Colonic mucosa (tissue), 4 donors: Measurements from ENCODE around the gene TXNDC17. TPM values are rescaled to one million over a fixed set of nuclear protein-coding genes. Genes with fewer than 3 reads are reported as not detected.

ENCODE experiments used
- DNase-seq: peaks from one replicate; pipeline ENCODE4 v3.0.0-alpha.2; 2020
- H3K27ac ChIP-seq: fragments of 200-600 bp; one replicate; pipeline ENCODE4 v1.8.0; 2021
- H3K27me3 ChIP-seq: fragments of 200-600 bp; one replicate; pipeline ENCODE4 v1.8.0; 2021
- H3K36me3 ChIP-seq: fragments of 200-600 bp; one replicate; pipeline ENCODE4 v1.8.0; 2021
- H3K4me1 ChIP-seq: fragments of 200-600 bp; one replicate; pipeline ENCODE4 v1.8.0; 2021; ENCODE audit warnings: mild to moderate bottlenecking
- H3K4me3 ChIP-seq: fragments of 200-600 bp; one replicate; pipeline ENCODE4 v1.8.0; 2021
- H3K9ac ChIP-seq, 2 donors: one replicate each; pipeline ENCODE4 v1.7.0; 2013; ENCODE audit warnings: control low read depth in 2 of 2, low read depth in 2 of 2, low read length in 2 of 2
- H3K9me3 ChIP-seq: fragments of 200-600 bp; one replicate; pipeline ENCODE4 v1.8.0; 2021
- intact Hi-C: fragments of 100-400 bp; cut with DNase I; formaldehyde crosslinking; loops from one replicate; pipeline ENCODE4 v1.14.1; 2022
- total RNA-seq, 2 donors: library from RNA; stranded (reverse); fragmentation: NEBNext Ultra II Directional in 1 of 2; extraction: Animal tissue kit (Norgen Biotek cat#: 25700) in 1 of 2; gene quantifications; one replicate each; pipeline ENCODE4 v1.2.1, GENCODE V29; 2021
- TF ChIP-seq, protein P1 (sequence below): fragments of 200-600 bp; IDR thresholded peaks from one replicate; pipeline ENCODE4 v1.8.0; 2022; ENCODE audit warnings: antibody characterized with exemption, mild to moderate bottlenecking
- donor health status: healthy.
- donor health status: DM: no; HTN: no; CAD: no.
- donor health status: DM: no; HTN: no; CAD: no.

Gene TXNDC17
- total RNA-seq, 2 donors from 2014 or later: 167 to 207 TPM

- H3K9ac ChIP-seq: no peak overlapping the region
- DNase-seq: no peak
- H3K27me3 ChIP-seq: no peaks in the 10 kb centered on the region
- no peak overlapping the region for H3K27ac ChIP-seq
- H3K9me3 ChIP-seq: no peaks in the 10 kb centered on the region
- H3K4me3 ChIP-seq: no peak overlapping the region
- no peaks in the 10 kb centered on the region for H3K4me1 ChIP-seq
- no peaks in the 10 kb centered on the region for H3K36me3 ChIP-seq
- TF ChIP-seq, protein P1, sequence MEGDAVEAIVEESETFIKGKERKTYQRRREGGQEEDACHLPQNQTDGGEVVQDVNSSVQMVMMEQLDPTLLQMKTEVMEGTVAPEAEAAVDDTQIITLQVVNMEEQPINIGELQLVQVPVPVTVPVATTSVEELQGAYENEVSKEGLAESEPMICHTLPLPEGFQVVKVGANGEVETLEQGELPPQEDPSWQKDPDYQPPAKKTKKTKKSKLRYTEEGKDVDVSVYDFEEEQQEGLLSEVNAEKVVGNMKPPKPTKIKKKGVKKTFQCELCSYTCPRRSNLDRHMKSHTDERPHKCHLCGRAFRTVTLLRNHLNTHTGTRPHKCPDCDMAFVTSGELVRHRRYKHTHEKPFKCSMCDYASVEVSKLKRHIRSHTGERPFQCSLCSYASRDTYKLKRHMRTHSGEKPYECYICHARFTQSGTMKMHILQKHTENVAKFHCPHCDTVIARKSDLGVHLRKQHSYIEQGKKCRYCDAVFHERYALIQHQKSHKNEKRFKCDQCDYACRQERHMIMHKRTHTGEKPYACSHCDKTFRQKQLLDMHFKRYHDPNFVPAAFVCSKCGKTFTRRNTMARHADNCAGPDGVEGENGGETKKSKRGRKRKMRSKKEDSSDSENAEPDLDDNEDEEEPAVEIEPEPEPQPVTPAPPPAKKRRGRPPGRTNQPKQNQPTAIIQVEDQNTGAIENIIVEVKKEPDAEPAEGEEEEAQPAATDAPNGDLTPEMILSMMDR: no peak
- intact Hi-C loops: no loop called here
Measured at GRCh38 chr17:6684460-6684783, 43.6 kb downstream of the TXNDC17 start.

GRCh38 chr17:6684881-6685767, 44.3 kb downstream of the TXNDC17 start:
- TF ChIP-seq, protein P1: no peak
- H3K27me3 ChIP-seq: no peaks in the 10 kb centered on the region
- no peaks in the 10 kb centered on the region for H3K4me1 ChIP-seq
- H3K9ac ChIP-seq: no peak overlapping the region
- H3K36me3 ChIP-seq: no peaks in the 10 kb centered on the region
- H3K4me3 ChIP-seq: no peak overlapping the region
- DNase-seq: no peak
- intact Hi-C loops: no loop called here
- H3K9me3 ChIP-seq: no peaks in the 10 kb centered on the region
- no peak overlapping the region for H3K27ac ChIP-seq

GRCh38 chr17:6686026-6686425, 45.2 kb downstream of the TXNDC17 start:
- intact Hi-C loops: no loop called here
- no peaks in the 10 kb centered on the region for H3K36me3 ChIP-seq
- no peaks in the 10 kb centered on the region for H3K4me1 ChIP-seq
- no peaks in the 10 kb centered on the region for H3K9me3 ChIP-seq
- DNase-seq: no peak
- H3K27ac ChIP-seq: no peak overlapping the region
- H3K9ac ChIP-seq: no peak overlapping the region
- no peak overlapping the region for H3K4me3 ChIP-seq
- TF ChIP-seq, protein P1: no peak
- no peaks in the 10 kb centered on the region for H3K27me3 ChIP-seq

GRCh38 chr17:6688944-6689343, 48.1 kb downstream of the TXNDC17 start:
- intact Hi-C loops: no loop called here
- H3K9ac ChIP-seq: no peak overlapping the region
- H3K9me3 ChIP-seq: no peaks in the 10 kb centered on the region
- H3K27ac ChIP-seq: no peak overlapping the region
- no peak for DNase-seq
- TF ChIP-seq, protein P1: no peak
- no peaks in the 10 kb centered on the region for H3K36me3 ChIP-seq
- H3K4me1 ChIP-seq: no peaks in the 10 kb centered on the region
- H3K4me3 ChIP-seq: no peak overlapping the region
- no peaks in the 10 kb centered on the region for H3K27me3 ChIP-seq

- Histone ChIP-seq H3K9me3 (no peaks in the 10 kb centered on the region), H3K9ac (no peak overlapping the region), H3K4me3 (no peak overlapping the region), H3K27me3 (no peaks in the 10 kb centered on the region), H3K4me1 (no peaks in the 10 kb centered on the region), H3K36me3 (no peaks in the 10 kb centered on the region), H3K27ac (no peak overlapping the region)
- intact Hi-C loops: no loop called here
- TF ChIP-seq, protein P1: no peak
- DNase-seq: no peak
Measured at GRCh38 chr17:6690641-6691040, 49.8 kb downstream of the TXNDC17 start.
